ENCODE measurements around the gene PCDHB12. TPM values are rescaled to one million over a fixed set of nuclear protein-coding genes. Genes with fewer than 3 reads are reported as not detected.
"Not testable (repeated sequence)": the region's sequence is repeated elsewhere in the genome, so short reads cannot be mapped to it uniquely, and the experiment has no call there.

PCDHB12 gene
- total and polyA plus RNA-seq, 7 donors, result 0.34 to 10.2 (median 4.3) TPM; not detected in 1

GRCh38 chr5:141192110-141192725, 16.3 kb upstream of the PCDHB12 start, which contains the start of gene PCDHB10:
TSS of gene PCDHB10 (plus strand) at chr5:141192353. CDS start at chr5:141192553, 200 bp downstream.
- peak; percentile 47 for DNase-seq
- H3K27ac ChIP-seq, result no peak within 1 kb of the TSS
- peak within 1 kb of the TSS in 3 of 4 donors; percentile 12 to 19 (median 14) for H3K4me3 ChIP-seq
- TF ChIP-seq POLR2AphosphoS5 (IDR thresholded peaks at IDR 0.05) (no peak), EP300 (IDR thresholded peaks at IDR 0.05) (no peak), CTCF (IDR thresholded peaks at IDR 0.05) (peak in 2 of 4 experiments; percentile 5 to 11)
- intact Hi-C loops (cut with DNase I), result no loop called here
- H3K36me3 ChIP-seq, result no peaks in the 10 kb centered on the region
- WGBS, 2 donors, result 11 to 20% methylated on average over 10 of the region's 10 CpGs
- H3K27me3 ChIP-seq, result peaks cover 0 to 25% (median 0%) of the 10 kb centered on the region in 3 donors
- H3K4me1 ChIP-seq, result no peaks in the 10 kb centered on the region
- peaks cover 9 to 50% (median 30%) of the 10 kb centered on the region in 4 donors for H3K9me3 ChIP-seq

GRCh38 chr5:141194332-141194731, 14.2 kb upstream of the PCDHB12 start:
- H3K4me1 ChIP-seq; H3K36me3 ChIP-seq; H3K4me3 ChIP-seq; H3K27ac ChIP-seq; intact Hi-C loops (cut with DNase I): not testable (repeated sequence)
- peak; percentile 45 for DNase-seq
- 34 to 68% methylated on average over 24 to 33 of the region's 37 CpGs for WGBS, 2 donors
- H3K9me3 ChIP-seq, result peaks cover 9 to 52% (median 28%) of the 10 kb centered on the region in 4 donors
- peaks cover 0 to 14% (median 0%) of the 10 kb centered on the region in 3 donors for H3K27me3 ChIP-seq

GRCh38 chr5:141196363-141196762, 12.2 kb upstream of the PCDHB12 start:
- H3K4me1 ChIP-seq, result no peaks in the 10 kb centered on the region
- no peak overlapping the region for H3K27ac ChIP-seq
- DNase-seq, result no peak
- peaks cover 9 to 57% (median 31%) of the 10 kb centered on the region in 4 donors for H3K9me3 ChIP-seq
- WGBS, 2 donors, result 33 to 42% methylated on average over 3 of the region's 3 CpGs
- intact Hi-C loops (cut with DNase I), result no loop called here
- TF ChIP-seq EP300 (IDR thresholded peaks at IDR 0.05), result no peak
- no peak for TF ChIP-seq POLR2AphosphoS5 (IDR thresholded peaks at IDR 0.05)
- TF ChIP-seq CTCF (IDR thresholded peaks at IDR 0.05), result no peak
- TF ChIP-seq POLR2A (IDR thresholded peaks at IDR 0.05), result no peak
- H3K27me3 ChIP-seq, result no peaks in the 10 kb centered on the region
- H3K4me3 ChIP-seq, result no peak overlapping the region
- H3K36me3 ChIP-seq, result no peaks in the 10 kb centered on the region

GRCh38 chr5:141199359-141200235, 8.9 kb upstream of the PCDHB12 start, which contains the start of gene PCDHB11:
TSS of gene PCDHB11 (plus strand) at chr5:141199627. CDS start at chr5:141199775, 148 bp downstream.
- no peaks in the 10 kb centered on the region for H3K36me3 ChIP-seq
- H3K27ac ChIP-seq, result no peak within 1 kb of the TSS
- no peak for TF ChIP-seq EP300 (IDR thresholded peaks at IDR 0.05)
- TF ChIP-seq POLR2AphosphoS5 (IDR thresholded peaks at IDR 0.05), result no peak
- no peak for TF ChIP-seq CTCF (IDR thresholded peaks at IDR 0.05)
- no peak for TF ChIP-seq POLR2A (IDR thresholded peaks at IDR 0.05)
- DNase-seq, result no peak
- peak within 1 kb of the TSS in 1 of 4 donors; percentile 14 for H3K4me3 ChIP-seq
- H3K9me3 ChIP-seq, result peaks cover 3 to 61% (median 26%) of the 10 kb centered on the region in 4 donors
- intact Hi-C loops (cut with DNase I), result no loop called here
- H3K4me1 ChIP-seq, result no peaks in the 10 kb centered on the region
- WGBS, 2 donors, result 39 to 49% methylated on average over 21 of the region's 21 CpGs
- H3K27me3 ChIP-seq, result no peaks in the 10 kb centered on the region

- H3K4me1 ChIP-seq; intact Hi-C loops (cut with DNase I); H3K36me3 ChIP-seq; H3K4me3 ChIP-seq; H3K27me3 ChIP-seq; H3K27ac ChIP-seq: not testable (repeated sequence)
- DNase-seq, result peak; percentile 44
- WGBS, 2 donors, result 37 to 65% methylated on average over 27 of the region's 38 CpGs
- peaks cover 0 to 55% (median 23%) of the 10 kb centered on the region in 4 donors for H3K9me3 ChIP-seq
Observed at GRCh38 chr5:141201126-141201525, 7.4 kb upstream of the PCDHB12 start.

GRCh38 chr5:141201646-141202045, 6.9 kb upstream of the PCDHB12 start:
- H3K27me3 ChIP-seq; DNase-seq; H3K27ac ChIP-seq; H3K4me3 ChIP-seq; H3K36me3 ChIP-seq; H3K4me1 ChIP-seq; intact Hi-C loops (cut with DNase I): not testable (repeated sequence)
- whole genome bisulfite sequencing, 2 donors, result 48 to 70% methylated on average over 28 to 33 of the region's 35 CpGs
- H3K9me3 ChIP-seq, result peaks cover 0 to 54% (median 20%) of the 10 kb centered on the region in 4 donors

- WGBS, 2 donors, result 45 to 69% methylated on average over 39 of the region's 39 CpGs
- H3K4me3 ChIP-seq; H3K4me1 ChIP-seq; H3K36me3 ChIP-seq; DNase-seq; H3K27me3 ChIP-seq; H3K27ac ChIP-seq; intact Hi-C loops (cut with DNase I): not testable (repeated sequence)
- H3K9me3 ChIP-seq, result peaks cover 8 to 50% (median 11%) of the 10 kb centered on the region in 4 donors
Observed at GRCh38 chr5:141210281-141210680, 1.8 kb downstream of the PCDHB12 start.

GRCh38 chr5:141210849-141211248, 2.3 kb downstream of the PCDHB12 start:
- H3K4me3 ChIP-seq; H3K36me3 ChIP-seq; H3K4me1 ChIP-seq; intact Hi-C loops (cut with DNase I); DNase-seq; H3K27me3 ChIP-seq; H3K27ac ChIP-seq: not testable (repeated sequence)
- 35 to 60% methylated on average over 22 of the region's 27 CpGs for WGBS, 2 donors
- H3K9me3 ChIP-seq, result peaks cover 8 to 51% (median 12%) of the 10 kb centered on the region in 4 donors
